Stimulated activated effector memory CD8-positive, alpha-beta T cell treated with anti-CD3 and anti-CD28 coated beads, Interleukin-12 subunit alpha, Interleukin-12 subunit beta, amount 100 ng/mL, for 72 hours (primary cell): Measurements from ENCODE around the gene PTPN2.

Experiments
- ATAC-seq: fragments of 150-1000 bp; cut with Tn5 transposase; 2 replicates; pipeline ENCODE4 v1.10.0; 2021
- DNase-seq, 2 donors: peaks; one replicate each; pipeline ENCODE4 v3.0.0; 2021 to 2022; ENCODE audit warnings: low spot score in 2 of 2
- H3K27ac Mint-ChIP-seq: one replicate; pipeline ENCODE4 v1.8.0; 2022; ENCODE audit warnings: mild to moderate bottlenecking, mixed read lengths
- H3K36me3 Mint-ChIP-seq: one replicate; pipeline ENCODE4 v1.8.0; 2022; ENCODE audit warnings: mild to moderate bottlenecking, mixed read lengths
- H3K4me1 Mint-ChIP-seq: one replicate; pipeline ENCODE4 v1.8.0; 2022; ENCODE audit warnings: mixed read lengths
- H3K4me3 Mint-ChIP-seq: one replicate; pipeline ENCODE4 v1.8.0; 2022; ENCODE audit warnings: mild to moderate bottlenecking, mixed read lengths
- H3K9me3 Mint-ChIP-seq: one replicate; pipeline ENCODE4 v1.8.0; 2022; ENCODE audit warnings: mixed read lengths

PTPN2 gene

DNA sequence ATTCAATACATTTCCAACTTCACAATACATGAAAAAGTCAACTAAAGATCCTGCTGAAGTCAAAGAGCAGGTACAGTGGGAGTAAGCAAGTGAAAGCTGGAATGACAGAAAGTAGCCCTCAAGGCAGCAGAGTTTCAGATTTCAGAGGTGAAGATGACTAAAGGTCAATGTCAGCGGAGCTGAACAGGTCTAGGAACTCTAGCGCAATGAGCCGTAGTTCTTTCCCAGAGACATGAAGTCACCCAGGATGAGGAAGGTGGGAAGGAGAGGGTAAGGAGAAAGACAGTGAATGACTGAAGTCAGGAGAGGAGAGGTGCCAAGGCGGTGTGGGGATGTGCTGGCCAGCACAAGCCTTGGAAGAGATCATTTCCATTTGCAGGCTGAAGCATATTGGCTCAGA, 28.1 kb downstream of the PTPN2 start:
- H3K9me3 Mint-ChIP-seq, result no peaks in the 10 kb centered on the region
- peaks cover 77% of the 10 kb centered on the region for H3K4me1 Mint-ChIP-seq
- H3K4me3 Mint-ChIP-seq, result peak overlapping the region; percentile 52
- no peak for ATAC-seq
- H3K36me3 Mint-ChIP-seq, result peaks cover 52% of the 10 kb centered on the region
- peak overlapping the region; percentile 38 for H3K27ac Mint-ChIP-seq
- no peak for DNase-seq

DNA sequence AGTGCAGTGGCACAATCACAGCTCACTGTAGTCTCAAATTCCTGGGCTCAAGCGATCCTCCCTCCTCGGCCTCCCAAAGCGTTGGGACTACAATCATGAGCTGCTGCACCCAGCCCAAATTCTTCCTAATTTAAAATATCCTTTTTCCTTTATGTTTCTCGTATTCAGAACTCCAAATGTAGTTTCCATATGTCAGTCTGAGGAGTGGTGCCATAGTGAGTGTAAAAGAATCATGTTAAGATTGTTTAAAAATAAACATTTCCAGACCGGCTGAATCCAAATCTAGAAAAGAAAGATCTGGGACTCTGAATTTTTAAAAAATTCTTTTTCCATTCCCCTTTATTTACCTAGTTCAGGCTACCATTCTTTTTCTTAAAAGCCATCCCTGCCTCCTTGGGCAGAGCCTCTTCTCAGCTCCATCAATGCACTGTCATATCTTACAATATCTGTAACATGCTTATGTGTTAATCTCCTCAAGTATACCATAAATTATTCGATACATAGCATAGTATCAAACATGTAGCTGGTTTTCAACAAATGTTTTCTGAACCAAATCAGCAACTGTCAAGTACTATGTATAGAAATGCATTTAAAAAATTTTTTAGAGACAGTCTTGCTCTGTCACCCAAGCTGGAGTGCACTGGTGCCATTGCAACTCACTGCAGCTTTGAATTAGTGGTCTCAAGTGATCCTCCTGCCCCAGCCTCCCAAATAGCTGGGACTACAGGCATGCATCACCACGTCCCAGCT, 31.3 kb downstream of the PTPN2 start:
- Mint-ChIP-seq H3K36me3 (peaks cover 61% of the 10 kb centered on the region), H3K4me3 (no peak overlapping the region), H3K27ac (no peak overlapping the region), H3K9me3 (no peaks in the 10 kb centered on the region), H3K4me1 (peaks cover 65% of the 10 kb centered on the region)
- no peak for ATAC-seq
- DNase-seq, result no peak

DNA sequence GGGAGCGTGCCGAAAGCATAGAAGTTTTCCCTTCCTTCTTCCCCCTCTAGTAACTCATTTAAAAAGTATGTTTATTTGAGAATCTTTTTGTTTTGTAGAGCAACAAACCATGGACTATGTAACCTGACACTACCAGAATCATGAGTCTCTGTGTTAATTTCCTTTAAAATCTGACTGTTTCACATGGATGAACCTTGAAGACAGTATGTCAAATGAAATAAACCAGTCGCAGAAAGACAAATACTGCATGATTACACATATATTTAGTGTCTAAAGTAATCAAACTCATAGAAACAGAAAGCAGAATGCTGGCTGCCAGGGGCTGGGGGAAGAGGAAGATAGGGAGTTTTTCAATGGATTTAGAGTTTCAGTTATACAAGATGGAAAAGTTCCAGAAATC, 32.3 kb downstream of the PTPN2 start:
- Mint-ChIP-seq H3K9me3 (no peaks in the 10 kb centered on the region), H3K4me1 (peaks cover 56% of the 10 kb centered on the region), H3K36me3 (peaks cover 55% of the 10 kb centered on the region), H3K4me3 (no peak overlapping the region), H3K27ac (no peak overlapping the region)
- no peak for DNase-seq
- no peak for ATAC-seq

DNA sequence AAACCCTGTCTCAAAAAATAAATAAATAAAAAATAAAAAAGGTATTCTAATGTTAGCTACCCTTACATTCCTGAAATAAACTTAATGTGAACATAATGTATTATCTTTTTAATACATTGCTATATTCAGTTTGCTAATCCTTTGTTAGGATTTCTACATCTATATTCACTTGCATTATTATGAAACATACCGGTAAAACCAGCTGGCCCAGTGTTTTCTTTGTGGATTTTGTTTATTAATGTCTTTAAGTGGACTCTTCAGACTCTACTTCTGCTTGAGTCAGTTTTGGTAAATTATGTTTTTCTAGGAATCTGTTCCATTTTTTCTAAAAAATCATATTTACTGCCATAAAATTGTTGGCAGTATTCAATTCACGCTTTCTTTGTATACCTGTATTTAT, 34.5 kb downstream of the PTPN2 start:
- Mint-ChIP-seq H3K36me3 (peaks cover 36% of the 10 kb centered on the region), H3K4me3 (no peak overlapping the region), H3K4me1 (peaks cover 48% of the 10 kb centered on the region), H3K27ac (peak overlapping the region; percentile 3), H3K9me3 (peaks cover 3% of the 10 kb centered on the region)
- ATAC-seq (no peak), DNase-seq (no peak)

DNA sequence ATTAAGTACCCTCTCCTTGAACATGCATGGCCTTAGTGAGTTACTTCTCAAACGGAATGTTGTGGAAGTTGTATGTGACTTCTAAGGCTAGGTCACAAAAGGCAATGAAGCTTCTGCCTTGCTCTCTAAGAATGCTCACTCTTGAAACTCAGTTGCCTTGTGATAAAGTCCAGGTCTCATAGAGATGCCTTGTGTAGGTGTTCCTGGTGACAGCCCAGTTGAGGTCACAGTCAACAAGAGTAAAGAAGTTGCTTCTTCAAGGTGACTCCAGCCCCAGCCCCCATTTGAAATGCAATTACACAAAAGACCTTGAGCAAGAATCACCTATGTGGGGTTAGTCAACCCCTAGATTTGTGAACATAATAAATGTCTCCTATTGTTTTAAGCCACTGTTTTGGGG, 35.6 kb downstream of the PTPN2 start:
- Mint-ChIP-seq H3K4me3 (no peak overlapping the region), H3K36me3 (peaks cover 25% of the 10 kb centered on the region), H3K4me1 (peaks cover 48% of the 10 kb centered on the region), H3K27ac (no peak overlapping the region), H3K9me3 (peaks cover 3% of the 10 kb centered on the region)
- ATAC-seq, result no peak
- no peak for DNase-seq

DNA sequence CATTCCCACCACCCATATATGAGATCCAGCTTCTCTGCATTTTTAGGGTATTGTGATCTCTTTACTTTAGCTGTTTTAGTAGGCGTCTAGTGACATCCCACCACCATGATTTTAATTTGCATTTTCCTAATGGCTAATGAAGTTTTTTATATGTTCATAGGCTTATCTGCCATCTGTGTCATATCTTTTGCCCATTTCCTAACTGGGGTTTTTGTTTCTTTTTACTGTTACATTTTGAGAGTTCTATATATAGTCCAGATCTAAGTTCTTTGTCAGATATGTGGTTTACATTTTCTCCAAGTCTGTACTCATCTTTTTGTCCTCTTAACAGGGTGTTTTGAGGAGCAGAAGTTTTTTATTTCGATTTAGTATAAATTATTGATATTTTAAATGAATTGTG, 39.6 kb downstream of the PTPN2 start:
- H3K4me1 Mint-ChIP-seq, result peaks cover 61% of the 10 kb centered on the region

DNA sequence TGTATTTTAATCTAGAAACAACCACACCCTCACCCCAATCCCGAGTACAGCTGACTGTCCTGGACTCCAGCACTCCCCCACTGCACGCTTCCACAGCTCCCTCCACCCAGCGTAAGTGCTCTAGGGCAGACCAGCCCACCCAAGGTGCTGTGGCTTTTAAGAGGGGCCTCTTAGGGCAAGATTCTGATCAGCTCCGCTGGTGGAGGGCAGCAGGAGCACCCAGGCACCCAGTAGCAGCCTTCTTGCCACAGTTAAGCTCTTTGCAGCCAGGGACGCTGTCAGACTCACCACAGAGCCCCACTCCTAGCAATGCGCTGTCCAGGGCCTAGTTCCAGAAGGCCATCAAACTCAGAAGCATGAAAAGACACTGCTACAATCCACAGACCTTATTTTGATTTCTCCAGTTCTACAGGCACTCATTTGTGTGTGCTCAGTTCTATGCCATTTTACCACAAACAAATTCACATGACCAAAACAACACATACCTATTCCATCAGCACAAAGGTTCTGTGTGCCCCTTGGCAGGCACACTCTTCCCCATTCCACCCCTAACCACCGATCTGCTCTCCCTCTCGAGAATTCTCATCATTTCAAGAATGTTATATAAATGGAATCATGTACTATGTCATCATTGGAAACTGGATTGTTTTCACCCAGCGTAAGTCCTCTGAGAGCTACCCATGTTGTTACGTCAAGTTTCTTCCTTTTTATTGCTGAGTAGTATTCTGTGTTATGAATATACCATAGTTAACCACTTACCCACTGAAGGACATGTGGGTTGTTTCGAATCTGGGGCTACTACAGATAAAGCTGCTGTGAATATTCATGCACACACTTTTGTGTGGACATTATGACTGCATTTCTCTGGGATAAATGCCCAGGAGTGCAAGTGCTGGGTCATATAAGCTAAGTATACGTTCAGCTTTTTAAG, 40.4 kb downstream of the PTPN2 start:
- Mint-ChIP-seq H3K4me3 (peak overlapping the region; percentile 3), H3K9me3 (peaks cover 3% of the 10 kb centered on the region), H3K36me3 (peaks cover 10% of the 10 kb centered on the region), H3K27ac (peak overlapping the region; percentile 60), H3K4me1 (peaks cover 68% of the 10 kb centered on the region)
- no peak for DNase-seq
- peak; percentile 60 for ATAC-seq

More for the DNA sequence above, 39.6 kb downstream of the PTPN2 start:
- Mint-ChIP-seq H3K27ac (peak overlapping the region; percentile 60), H3K9me3 (peaks cover 3% of the 10 kb centered on the region), H3K36me3 (peaks cover 15% of the 10 kb centered on the region), H3K4me3 (peak overlapping the region; percentile 3)
- DNase-seq, result no peak
- ATAC-seq, result no peak

DNA sequence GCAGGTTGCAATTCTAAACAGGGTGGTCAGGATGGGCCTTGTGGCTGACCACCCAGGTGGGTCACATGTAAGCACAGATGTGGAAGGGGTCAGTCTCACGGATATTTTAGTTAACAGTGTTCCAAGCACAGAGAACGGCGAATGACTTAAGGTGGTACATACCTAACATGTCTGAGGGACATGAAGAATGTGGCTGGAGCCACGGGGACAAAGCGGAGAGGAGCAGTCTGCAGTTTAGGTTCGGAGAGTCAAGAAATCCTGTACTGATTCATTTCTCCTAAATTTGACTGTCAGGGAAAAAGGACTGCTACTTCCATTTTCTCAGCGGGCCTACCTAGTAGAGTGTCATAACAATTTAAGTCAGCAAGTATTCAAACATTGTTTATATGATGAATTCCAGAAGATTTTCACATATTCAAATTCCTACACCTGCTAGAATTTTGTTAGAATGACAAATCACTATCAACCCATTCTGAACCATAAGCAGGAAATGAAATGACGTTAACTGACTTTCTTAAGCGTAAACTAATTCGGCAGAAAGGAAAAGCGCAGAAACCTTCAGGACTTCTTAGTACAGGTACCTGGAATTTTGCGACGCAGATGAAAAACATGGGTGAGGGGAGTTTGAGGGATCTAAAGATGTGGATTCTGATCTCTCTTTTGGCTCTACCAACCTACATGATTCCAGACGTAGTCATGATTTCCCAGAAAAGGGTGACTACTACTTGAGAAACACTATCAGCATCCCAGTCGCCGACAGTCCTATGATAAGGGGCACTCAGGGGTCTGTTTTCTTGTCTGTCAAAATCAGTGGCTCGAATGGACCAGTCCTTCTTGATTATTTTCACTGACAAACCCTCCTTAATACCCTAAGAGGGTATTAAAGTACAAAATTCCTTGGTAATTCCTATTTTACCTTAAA, 41.3 kb downstream of the PTPN2 start:
- ATAC-seq, result no peak
- no peak for DNase-seq
- peaks cover 10% of the 10 kb centered on the region for H3K36me3 Mint-ChIP-seq
- H3K4me3 Mint-ChIP-seq, result no peak overlapping the region
- peak overlapping the region; percentile 60 for H3K27ac Mint-ChIP-seq
- peaks cover 76% of the 10 kb centered on the region for H3K4me1 Mint-ChIP-seq
- H3K9me3 Mint-ChIP-seq, result peaks cover 3% of the 10 kb centered on the region

DNA sequence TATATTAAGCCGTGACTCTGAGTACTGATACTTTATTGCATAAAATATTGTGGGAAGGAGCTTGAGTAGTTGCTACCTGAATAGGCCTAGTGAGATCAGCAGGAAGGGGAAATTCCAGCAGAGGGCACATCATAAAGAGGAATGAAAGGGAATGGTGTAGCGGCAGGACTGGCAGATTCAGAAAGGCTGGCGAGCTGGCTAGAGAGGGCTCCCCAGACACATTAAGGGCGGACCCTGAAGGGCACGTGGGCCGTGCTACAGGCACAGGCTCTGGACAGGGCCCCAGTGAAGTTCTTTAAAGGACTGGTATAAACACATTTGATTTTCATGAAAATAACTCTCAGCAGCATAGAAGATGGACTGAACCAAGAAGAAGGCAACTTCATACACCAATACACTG, 43.0 kb downstream of the PTPN2 start:
- Mint-ChIP-seq H3K4me1 (peaks cover 83% of the 10 kb centered on the region), H3K27ac (peak overlapping the region; percentile 95), H3K36me3 (peaks cover 15% of the 10 kb centered on the region), H3K9me3 (peaks cover 3% of the 10 kb centered on the region), H3K4me3 (peak overlapping the region; percentile 68)
- ATAC-seq (no peak), DNase-seq (no peak)

DNA sequence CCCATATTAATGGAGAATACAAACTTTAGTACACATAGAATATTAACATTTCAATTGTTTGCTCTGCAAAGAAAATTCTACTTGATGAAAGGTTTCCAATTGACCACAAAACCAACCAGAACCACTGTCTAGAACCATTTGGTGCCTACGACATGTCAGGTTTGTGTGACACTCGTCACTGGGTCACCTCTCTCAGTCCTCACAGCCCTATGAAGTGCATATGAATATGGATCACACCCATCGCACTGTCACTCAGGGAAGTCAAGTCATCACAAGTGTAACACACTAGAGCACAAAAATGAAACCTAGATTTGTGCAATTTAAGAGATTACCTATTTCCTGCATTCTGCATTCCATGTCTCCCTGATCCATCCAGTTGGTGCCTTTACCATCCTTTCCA, 43.7 kb downstream of the PTPN2 start:
- DNase-seq, result peak in 1 of 2 donors; percentile 60
- peak; percentile 59 for ATAC-seq
- H3K36me3 Mint-ChIP-seq, result peaks cover 21% of the 10 kb centered on the region
- peak overlapping the region; percentile 95 for H3K27ac Mint-ChIP-seq
- peaks cover 80% of the 10 kb centered on the region for H3K4me1 Mint-ChIP-seq
- peak overlapping the region; percentile 68 for H3K4me3 Mint-ChIP-seq
- no peaks in the 10 kb centered on the region for H3K9me3 Mint-ChIP-seq

DNA sequence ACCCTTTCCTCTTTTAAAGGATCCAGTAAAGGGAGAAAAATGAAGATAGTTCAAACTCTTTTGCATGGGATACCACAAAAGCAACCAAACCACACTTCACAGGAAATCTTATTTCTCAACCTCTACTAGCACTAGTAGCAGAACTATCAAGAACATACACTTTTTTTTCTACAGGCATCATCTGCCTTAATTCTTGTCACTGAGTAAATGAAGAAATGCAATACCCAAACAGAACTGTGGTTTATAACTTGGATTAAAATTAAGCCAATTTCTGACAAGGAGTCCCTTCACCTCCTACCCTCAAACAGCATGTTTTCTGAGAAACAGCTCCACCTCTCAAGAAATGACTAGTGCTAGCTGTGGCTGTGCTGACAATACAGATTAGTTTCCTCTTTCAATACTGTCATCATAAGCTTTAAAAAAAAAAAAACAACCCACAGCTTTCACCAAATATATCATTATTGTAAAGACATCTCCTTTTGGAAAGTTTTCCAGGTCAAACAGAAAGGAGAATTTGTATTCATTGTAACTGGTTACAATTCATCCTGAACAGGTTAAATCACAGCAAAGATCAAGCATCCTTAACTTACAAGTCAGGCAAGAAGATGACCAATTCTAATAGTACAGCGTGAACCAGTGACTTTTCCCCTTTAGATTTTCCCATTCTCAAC, 44.4 kb downstream of the PTPN2 start:
- ATAC-seq (peak; percentile 90), DNase-seq (peak; percentile 15 to 76)
- peaks cover 73% of the 10 kb centered on the region for H3K4me1 Mint-ChIP-seq
- H3K36me3 Mint-ChIP-seq, result peaks cover 29% of the 10 kb centered on the region
- peak overlapping the region; percentile 68 for H3K4me3 Mint-ChIP-seq
- H3K27ac Mint-ChIP-seq, result peak overlapping the region; percentile 95
- H3K9me3 Mint-ChIP-seq, result no peaks in the 10 kb centered on the region

DNA sequence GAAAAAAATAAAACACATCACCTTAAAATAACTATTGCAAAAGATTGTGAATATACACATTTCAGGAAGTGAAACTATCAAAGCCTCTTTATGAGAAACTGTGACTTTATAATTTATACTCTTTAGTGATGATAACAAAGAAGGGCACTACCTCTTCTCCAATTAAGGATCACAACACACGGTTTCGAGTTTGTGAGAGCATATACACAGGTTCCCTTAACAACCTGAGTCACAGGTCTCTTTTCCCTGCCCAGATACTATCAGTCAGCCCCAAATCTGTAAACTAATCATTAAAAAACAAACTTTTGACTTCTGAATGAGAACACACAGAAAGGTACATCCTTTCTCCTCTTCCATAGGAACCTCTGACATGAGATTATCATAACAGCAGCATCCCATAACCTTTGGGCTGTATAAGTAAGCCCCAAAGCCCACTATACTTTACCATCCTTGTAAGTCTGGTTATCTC, 44.9 kb downstream of the PTPN2 start:
- Mint-ChIP-seq H3K4me1 (peaks cover 68% of the 10 kb centered on the region), H3K9me3 (no peaks in the 10 kb centered on the region), H3K27ac (peak overlapping the region; percentile 95), H3K36me3 (peaks cover 32% of the 10 kb centered on the region), H3K4me3 (peak overlapping the region; percentile 68)
- DNase-seq (peak in 1 of 2 donors; percentile 57), ATAC-seq (peak; percentile 69)

DNA sequence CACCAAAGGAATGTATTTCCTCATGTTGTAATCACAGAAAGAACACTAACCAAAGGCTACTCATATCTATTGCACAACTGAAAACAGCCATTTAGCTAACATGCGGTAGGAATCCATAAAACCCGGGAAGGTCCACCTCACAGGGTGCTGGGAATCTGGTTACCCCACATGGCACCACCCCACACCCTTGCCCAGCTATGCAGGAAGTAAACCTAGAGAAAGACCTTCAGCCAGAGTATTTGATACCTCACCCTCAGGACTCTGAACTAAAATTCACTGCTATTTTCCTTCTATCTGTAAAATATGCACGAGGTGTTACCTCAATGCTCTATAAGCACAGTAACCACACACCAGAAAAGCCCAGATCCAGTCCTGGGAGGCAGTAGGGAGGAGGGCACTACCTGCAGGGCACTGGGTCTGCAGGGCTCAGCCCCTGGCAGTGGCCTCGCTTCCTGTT, 45.8 kb downstream of the PTPN2 start:
- Mint-ChIP-seq H3K36me3 (peaks cover 41% of the 10 kb centered on the region), H3K9me3 (no peaks in the 10 kb centered on the region), H3K4me3 (peak overlapping the region; percentile 68), H3K27ac (peak overlapping the region; percentile 95), H3K4me1 (peaks cover 65% of the 10 kb centered on the region)
- DNase-seq, result peak; percentile 9 to 62
- no peak for ATAC-seq

DNA sequence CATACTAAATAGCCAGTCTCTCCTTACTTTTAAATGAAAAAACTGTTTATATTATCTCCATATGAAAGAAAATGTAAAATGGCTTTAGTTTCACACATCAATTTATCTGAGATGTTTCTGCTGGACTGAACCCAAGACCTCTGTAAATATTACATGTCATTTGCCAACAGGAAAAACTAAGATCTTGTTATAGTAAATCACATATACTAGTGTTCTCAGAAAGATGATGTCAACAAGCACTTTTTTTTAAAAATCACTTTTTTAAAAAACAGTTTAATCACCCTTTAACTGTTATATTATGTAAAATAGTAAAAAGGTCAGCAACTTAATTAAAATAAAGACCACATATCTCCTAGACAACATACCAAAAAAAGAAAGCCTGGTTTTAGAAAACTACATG, 46.3 kb downstream of the PTPN2 start:
- Mint-ChIP-seq H3K36me3 (peaks cover 44% of the 10 kb centered on the region), H3K27ac (peak overlapping the region; percentile 95), H3K9me3 (no peaks in the 10 kb centered on the region), H3K4me3 (peak overlapping the region; percentile 68), H3K4me1 (peaks cover 63% of the 10 kb centered on the region)
- DNase-seq (no peak), ATAC-seq (no peak)
